ES-I3 (cell line): Measurements from ENCODE around the gene B3GALT2.
"Not testable (repeated sequence)": the region's sequence is repeated elsewhere in the genome, so short reads cannot be mapped to it uniquely, and the experiment has no call there.

ENCODE experiments used
- H3K36me3 ChIP-seq: 2 replicates; pipeline ENCODE4 v1.6.1; 2013; ENCODE audit warnings: mild to moderate bottlenecking, low read length, control low read depth, moderate library complexity; ENCODE audit not compliant: insufficient read depth
- H3K4me1 ChIP-seq: 2 replicates; pipeline ENCODE4 v1.6.1; 2013; ENCODE audit warnings: mild to moderate bottlenecking, control low read depth, low read length; ENCODE audit not compliant: insufficient read depth
- H3K9ac ChIP-seq: 2 replicates; pipeline ENCODE4 v1.6.1; 2013; ENCODE audit warnings: low read depth, mild to moderate bottlenecking, low read length, moderate library complexity
- H3K9me3 ChIP-seq: 2 replicates; pipeline ENCODE4 v1.6.1; 2013; ENCODE audit warnings: mild to moderate bottlenecking, low read length, moderate library complexity; ENCODE audit not compliant: control insufficient read depth, insufficient read depth

The B3GALT2 gene

DNA sequence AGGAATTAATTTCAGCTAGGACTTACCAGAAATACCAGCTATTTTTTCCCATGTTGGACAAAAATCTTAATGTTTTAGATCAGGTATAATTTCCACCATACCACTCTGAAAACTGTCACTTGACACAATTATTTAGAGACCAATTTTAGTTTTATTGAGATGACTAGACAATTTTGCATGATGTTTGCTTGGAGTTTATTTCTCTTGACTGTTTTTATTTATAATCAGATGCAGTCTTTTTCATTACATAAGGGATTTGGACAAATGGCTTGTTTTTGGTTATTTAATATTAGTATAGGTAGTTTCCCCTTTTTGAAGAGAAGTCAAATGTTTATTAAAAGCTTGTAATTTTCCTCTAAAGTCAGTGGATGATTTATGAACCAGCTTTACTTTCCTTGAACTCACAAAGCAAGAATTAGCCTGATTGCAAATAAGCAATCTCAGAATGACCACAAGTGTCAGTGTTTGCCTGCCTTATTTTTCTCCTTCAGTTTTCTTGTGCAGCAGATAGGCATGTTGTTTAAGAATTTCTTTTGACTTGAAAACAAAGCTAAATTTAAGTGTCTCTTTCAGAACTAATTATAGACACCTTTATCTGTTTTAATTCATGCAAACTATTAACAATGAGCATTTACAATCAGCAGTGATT is 3.8 kb upstream of the B3GALT2 start:
- Histone ChIP-seq H3K9me3 (no peaks in the 10 kb centered on the region), H3K9ac (no peak overlapping the region), H3K4me1 (peaks cover 12% of the 10 kb centered on the region), H3K36me3 (no peaks in the 10 kb centered on the region)

DNA sequence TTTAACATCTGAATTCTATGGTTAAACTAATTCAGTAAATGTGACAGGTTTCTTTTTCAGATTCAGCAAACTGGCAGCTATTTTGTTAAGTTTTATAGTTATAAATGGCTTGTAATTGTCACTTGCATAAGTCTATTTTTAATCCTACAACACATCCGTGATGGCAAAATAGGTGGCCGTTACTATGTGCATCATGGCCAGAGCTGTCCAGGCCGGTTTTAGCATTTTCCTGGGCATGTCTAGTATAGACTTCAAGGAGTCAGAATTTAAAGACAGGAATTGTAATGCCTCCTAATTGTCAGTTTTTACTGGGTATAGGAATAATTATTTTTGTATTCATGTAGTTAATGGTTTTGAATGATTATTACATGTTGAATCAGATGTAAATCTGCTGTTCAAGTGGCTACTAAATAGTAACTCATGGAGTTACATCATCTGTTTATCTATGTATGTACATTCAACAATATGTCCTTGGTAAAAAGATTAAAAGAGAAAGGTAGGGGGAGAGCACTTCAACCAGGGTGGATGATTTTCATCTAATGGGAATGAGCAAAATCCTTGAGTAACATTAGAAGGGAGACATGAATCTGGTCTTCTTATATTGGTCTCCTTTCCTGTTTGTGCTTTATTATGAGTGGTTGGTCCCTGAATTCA is 3.2 kb upstream of the B3GALT2 start:
- H3K4me1 ChIP-seq = peaks cover 15% of the 10 kb centered on the region
- no peaks in the 10 kb centered on the region for H3K9me3 ChIP-seq
- no peak overlapping the region for H3K9ac ChIP-seq
- H3K36me3 ChIP-seq = no peaks in the 10 kb centered on the region

DNA sequence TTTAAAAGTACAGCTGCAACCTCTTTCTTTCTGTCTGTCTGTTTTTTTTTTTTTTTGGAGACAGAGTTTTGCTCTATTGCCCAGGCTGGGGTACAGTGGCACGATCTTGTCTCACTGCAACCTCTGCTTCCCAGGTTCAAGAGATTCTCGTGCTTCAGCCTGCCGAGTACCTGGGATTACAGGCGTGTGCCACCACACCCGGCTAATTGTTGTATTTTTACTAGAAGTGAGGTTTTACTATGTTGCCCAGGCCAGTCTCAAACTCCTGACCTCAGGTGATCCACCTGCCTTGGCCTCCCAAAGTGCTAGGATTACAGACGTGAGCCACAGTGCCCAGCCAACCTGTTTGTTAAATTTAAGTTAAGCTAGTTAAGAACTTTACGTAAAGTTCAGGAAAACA is 2.5 kb upstream of the B3GALT2 start:
- not testable (repeated sequence) for H3K9ac ChIP-seq, H3K36me3 ChIP-seq, H3K9me3 ChIP-seq
- H3K4me1 ChIP-seq = peaks cover 15% of the 10 kb centered on the region

DNA sequence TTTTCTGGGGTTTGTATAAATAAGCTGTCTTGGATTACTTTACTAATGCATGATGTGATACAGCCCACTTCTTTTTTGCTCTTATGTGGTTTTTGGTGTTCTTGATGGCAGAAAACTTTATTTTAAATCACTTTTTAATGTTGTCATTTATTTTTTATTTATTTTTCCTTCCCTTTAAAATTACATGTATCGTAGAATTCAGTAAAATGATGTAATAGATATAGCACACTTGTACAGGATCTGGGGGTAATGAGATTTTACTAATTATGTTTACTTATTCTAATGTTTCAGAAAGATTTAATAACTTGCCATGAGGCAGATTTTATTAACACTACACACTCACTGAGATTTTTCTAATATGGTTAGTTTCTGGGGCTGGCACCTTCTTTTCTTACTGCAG is 701 bp upstream of the B3GALT2 start:
- Histone ChIP-seq H3K9ac (no peak overlapping the region), H3K36me3 (no peaks in the 10 kb centered on the region), H3K4me1 (peaks cover 15% of the 10 kb centered on the region), H3K9me3 (no peaks in the 10 kb centered on the region)

DNA sequence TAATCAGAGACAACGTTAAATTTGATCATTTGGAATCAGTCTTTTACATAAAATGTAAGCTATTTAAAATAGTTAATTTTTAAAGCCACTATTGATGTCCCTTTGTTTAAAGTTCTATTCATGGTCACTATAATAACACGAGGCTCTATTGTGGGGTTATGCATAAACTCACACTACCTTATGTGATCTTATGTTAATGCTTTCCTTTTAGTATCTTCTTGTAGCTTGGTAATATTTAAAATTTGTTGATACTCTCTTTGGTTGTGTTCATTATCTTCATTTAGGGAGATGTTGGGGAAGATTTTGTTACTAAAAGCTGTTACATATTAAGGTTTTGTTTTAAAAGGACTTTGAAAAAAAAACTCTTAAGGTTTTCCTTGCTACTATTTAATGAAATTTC is 1.2 kb downstream of the B3GALT2 start:
- H3K9ac ChIP-seq = no peak overlapping the region

DNA sequence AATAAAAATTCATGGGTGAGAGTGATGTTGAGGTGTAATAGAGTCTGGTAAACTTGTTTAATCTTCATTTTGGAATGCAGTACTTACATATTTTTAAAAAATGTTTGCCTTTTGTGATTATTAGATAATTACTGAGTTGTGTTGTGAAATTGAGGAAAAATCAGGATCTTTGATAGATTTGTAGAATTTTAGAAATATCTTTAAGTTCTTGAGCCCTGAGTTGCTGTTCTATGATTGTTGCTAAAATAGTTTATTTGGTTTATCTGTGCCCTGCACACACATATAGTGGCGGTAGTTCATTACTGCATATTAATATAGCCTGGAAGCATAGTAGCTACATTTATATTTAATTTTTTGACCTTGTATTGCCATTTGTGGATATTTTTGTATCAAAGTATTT is 1.6 kb downstream of the B3GALT2 start:
- Histone ChIP-seq H3K4me1 (peaks cover 15% of the 10 kb centered on the region), H3K9ac (no peak overlapping the region), H3K36me3 (no peaks in the 10 kb centered on the region), H3K9me3 (no peaks in the 10 kb centered on the region)

More for the DNA sequence above, 1.2 kb downstream of the B3GALT2 start:
- H3K4me1 ChIP-seq = peaks cover 15% of the 10 kb centered on the region
- no peaks in the 10 kb centered on the region for H3K36me3 ChIP-seq
- H3K9me3 ChIP-seq = no peaks in the 10 kb centered on the region

DNA sequence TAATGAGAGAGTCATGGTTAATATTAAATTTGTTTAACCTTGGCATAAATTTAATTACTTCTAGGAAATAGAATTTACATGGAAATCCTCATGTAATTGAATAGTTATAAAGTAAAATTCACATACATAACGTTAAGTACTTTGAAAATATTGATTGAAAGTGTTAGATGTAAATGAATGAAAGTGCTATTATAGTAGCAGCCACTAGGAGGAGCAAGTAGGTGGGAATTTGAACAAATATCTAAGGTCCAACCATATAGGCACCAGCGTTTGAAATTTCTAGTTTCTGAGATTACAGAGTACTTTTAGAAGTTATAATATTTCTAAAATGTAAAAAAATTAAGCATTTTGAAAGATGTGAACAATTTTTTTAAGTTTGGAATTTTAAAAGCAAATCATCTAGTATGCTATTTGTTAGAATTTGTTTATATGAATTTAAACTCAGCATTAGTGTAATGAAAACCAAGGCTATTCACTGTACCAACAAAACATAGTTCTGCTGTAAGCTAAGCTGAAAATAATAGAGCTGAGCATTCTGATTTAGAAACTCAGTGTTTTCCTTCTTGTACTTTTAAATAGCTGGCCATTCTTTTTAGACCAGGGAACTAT is 3.3 kb downstream of the B3GALT2 start:
- H3K4me1 ChIP-seq = peaks cover 15% of the 10 kb centered on the region
- H3K9ac ChIP-seq = no peak overlapping the region
- H3K9me3 ChIP-seq = no peaks in the 10 kb centered on the region
- H3K36me3 ChIP-seq = no peaks in the 10 kb centered on the region

DNA sequence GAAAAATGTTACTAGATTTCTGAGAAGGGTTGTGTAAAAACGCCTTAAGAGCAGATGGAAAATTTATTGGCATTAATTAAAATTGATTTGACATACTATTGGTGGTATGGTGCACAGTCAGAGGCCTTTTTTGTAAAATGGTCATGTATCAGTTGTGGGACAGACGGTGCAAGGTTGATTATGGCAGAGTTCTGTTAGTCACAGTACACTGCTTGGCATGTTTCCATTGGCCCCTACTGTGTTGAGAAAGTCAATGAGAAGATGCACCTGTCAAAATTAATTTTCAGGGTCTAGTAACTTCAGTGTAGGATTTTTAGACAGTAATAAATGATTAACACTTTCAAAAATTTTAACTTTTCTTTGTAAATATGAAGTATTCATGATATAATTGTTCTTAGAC is 4.4 kb downstream of the B3GALT2 start:
- Histone ChIP-seq H3K4me1 (peaks cover 15% of the 10 kb centered on the region), H3K9ac (no peak overlapping the region), H3K9me3 (no peaks in the 10 kb centered on the region), H3K36me3 (no peaks in the 10 kb centered on the region)

DNA sequence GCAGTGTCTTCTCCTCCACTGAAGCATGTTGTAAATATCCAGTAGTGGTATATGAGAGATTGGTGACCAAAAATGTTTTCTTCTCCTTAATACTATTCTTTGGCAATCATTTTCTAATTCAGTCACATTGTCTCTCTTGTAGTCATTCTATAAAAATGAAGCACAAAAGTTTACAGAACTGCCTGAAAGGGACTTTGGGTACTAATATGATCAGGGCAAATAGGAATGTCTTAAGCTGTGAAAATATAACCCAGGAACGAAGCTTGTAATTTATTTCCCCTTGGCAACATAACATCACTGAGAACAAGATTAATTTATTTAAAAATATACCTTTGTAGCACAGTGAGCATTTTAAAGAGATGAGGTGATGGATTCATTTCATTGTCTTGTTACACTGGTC is 4.9 kb downstream of the B3GALT2 start:
- peaks cover 15% of the 10 kb centered on the region for H3K4me1 ChIP-seq
- no peaks in the 10 kb centered on the region for H3K9me3 ChIP-seq
- H3K36me3 ChIP-seq = no peaks in the 10 kb centered on the region
- H3K9ac ChIP-seq = no peak overlapping the region

DNA sequence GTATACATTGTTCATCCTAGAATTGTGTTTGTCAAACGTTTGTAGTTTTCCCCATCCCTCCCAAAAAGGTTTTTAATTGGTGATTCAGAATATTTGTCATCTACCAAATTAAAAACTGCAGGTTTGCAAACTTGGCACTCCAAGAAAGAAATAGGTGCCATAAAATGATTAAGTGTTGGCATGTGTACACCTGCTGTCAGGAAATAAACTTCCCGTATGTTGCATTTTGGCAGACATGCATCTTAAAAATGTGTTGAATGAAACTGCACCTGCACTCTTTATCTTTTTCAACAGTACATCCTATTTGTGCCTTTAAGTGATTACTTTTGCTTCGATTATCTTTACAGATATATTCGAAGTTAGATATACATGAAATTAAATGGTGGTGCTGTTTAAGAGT is 7.3 kb downstream of the B3GALT2 start:
- no peaks in the 10 kb centered on the region for H3K9me3 ChIP-seq
- no peak overlapping the region for H3K9ac ChIP-seq
- no peaks in the 10 kb centered on the region for H3K4me1 ChIP-seq
- no peaks in the 10 kb centered on the region for H3K36me3 ChIP-seq

DNA sequence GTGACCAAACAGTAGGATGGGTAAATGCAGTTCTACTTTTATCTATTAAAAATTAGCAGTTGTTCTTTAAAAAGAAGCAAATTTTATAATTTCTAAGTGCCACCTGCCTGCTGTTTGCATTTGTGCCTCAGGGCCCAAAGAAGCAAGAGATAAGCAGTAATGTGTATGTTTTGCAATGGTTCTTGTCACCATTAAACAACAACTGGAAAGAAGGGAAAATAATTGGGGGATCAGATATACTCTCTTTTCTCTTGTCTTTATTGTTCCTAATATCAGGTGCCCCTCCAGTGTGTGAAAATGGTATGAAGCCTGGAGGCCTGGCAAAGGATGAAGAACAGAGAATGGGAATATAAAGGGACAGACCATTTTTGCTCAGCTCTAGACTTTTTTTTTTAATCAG is 9.6 kb downstream of the B3GALT2 start:
- Histone ChIP-seq H3K36me3 (no peaks in the 10 kb centered on the region), H3K9me3 (no peaks in the 10 kb centered on the region), H3K9ac (no peak overlapping the region), H3K4me1 (no peaks in the 10 kb centered on the region)

DNA sequence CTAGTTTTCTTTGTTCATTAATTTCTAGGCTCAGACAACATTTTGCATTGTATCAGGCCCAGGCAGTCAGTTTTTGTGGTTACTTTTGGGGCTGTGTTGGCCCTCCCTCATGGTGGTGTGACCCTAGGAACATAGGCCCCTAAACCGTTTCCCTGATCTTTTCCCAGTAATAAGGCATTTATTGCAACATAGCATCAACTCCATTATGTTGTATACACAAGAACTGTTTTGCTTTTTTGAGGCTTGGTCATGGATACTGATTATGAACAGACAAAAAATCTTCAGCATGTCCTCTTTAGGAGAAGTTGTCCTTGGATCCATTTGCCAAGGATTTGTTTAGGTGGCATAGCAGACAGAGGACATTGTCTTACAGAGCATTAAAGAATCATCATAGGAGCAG is 10.3 kb downstream of the B3GALT2 start:
- Histone ChIP-seq H3K4me1 (no peaks in the 10 kb centered on the region), H3K9ac (no peak overlapping the region), H3K36me3 (no peaks in the 10 kb centered on the region), H3K9me3 (no peaks in the 10 kb centered on the region)

DNA sequence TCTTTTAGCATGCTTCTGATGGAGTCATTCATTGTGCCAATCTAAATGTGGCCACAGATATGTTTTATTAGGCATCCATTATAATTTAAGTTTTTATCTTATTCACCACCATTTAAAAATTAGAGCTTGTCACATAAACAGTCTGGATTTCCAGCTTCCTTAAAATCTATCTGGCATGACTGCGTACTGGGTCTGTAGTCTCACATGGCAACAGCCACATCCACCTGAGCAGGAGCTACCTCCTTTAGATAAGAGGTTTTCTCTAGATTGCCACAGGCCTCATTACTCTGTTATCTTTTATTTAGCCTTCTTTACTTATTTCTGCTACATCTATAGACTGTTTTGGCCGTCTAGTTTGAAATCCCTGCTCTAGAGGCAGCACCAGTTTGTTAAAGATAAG is 29.1 kb downstream of the B3GALT2 start:
- no peaks in the 10 kb centered on the region for H3K36me3 ChIP-seq
- no peak overlapping the region for H3K9ac ChIP-seq
- H3K9me3 ChIP-seq = no peaks in the 10 kb centered on the region
- no peaks in the 10 kb centered on the region for H3K4me1 ChIP-seq

DNA sequence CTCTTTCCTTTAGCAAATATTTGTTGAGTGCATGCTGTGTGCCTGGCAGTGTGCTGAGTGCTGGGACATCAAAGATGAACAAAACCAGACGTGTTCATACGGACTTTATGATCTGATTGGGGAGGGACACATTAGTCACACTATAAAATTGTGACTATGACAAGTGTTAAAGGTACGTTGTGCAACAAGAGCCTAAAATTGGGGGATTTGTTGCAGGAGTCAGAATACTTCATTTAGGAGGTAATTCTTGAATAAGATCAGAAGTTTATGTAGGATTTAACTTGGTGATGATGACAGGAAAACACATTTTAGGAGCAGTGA is 29.6 kb downstream of the B3GALT2 start:
- H3K9me3 ChIP-seq = no peaks in the 10 kb centered on the region
- H3K36me3 ChIP-seq = no peaks in the 10 kb centered on the region
- H3K9ac ChIP-seq = no peak overlapping the region

DNA sequence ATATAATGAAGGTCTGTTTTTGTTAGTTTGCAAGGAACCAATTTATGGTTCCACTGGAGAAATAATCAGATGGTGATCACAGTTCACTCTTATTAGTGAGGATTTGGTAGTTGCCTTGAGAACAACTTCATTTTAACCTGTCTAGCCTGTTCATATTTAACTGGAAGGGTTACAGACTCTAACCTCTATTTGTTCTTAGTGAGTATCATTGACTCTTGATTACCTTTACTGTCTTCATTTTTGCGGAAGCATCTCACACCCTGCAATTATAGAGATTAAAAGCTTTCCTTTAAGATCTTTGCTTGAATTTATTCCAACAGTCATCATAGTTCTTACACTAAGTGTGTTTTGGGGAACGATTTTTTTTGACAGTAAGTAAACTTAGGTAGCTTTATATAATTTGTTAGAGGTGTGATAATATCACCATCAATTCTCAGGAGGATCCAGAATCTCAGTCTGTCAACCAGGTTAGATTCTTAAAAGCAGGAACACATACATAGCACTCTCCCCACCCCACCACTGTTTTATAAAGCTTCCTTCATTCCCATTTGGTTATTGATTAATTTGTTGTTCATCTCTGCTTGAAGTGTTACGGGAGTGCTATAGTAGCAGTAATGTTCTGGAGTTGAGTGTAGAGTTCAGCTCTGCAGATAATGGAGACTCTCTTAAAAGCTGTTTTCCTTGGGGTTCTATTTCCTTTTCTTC is 30.1 kb downstream of the B3GALT2 start:
- Histone ChIP-seq H3K4me1 (no peaks in the 10 kb centered on the region), H3K9ac (no peak overlapping the region), H3K9me3 (no peaks in the 10 kb centered on the region), H3K36me3 (no peaks in the 10 kb centered on the region)

More for the DNA sequence above, 29.6 kb downstream of the B3GALT2 start:
- H3K4me1 ChIP-seq = no peaks in the 10 kb centered on the region
